Activated CD4-positive, alpha-beta T cell treated with anti-CD3 and anti-CD28 coated beads for 4 hours (primary cell): ENCODE data around the gene MBTPS1.
A peak's percentile ranks its signal among the peaks of the same experiment; 100 is the strongest.

ENCODE experiments used
- DNase-seq, 2 donors: peaks; one replicate each; pipeline ENCODE4 v3.0.0-alpha.2; 2020

Gene MBTPS1

GRCh38 chr16:84032458-84033178 is 84.1 kb downstream of the MBTPS1 start:
- DNase-seq, result no peak

- no peak for DNase-seq
These were observed 85.2 kb downstream of the MBTPS1 start for GRCh38 chr16:84031556-84031955.

- DNase-seq, result no peak
These were observed 87.3 kb downstream of the MBTPS1 start for GRCh38 chr16:84029297-84030047.

- DNase-seq, result no peak
These were observed 89.1 kb downstream of the MBTPS1 start for GRCh38 chr16:84027625-84028024.

- DNase-seq, result no peak
These were observed 90.1 kb downstream of the MBTPS1 start for GRCh38 chr16:84026606-84027005.

- no peak for DNase-seq
These were observed 91.9 kb downstream of the MBTPS1 start for GRCh38 chr16:84024854-84025253.

- no peak for DNase-seq
These were observed 94.1 kb downstream of the MBTPS1 start for GRCh38 chr16:84022644-84023043.

GRCh38 chr16:84021488-84021887 is 95.3 kb downstream of the MBTPS1 start:
- no peak for DNase-seq

GRCh38 chr16:84020353-84020752 is 96.4 kb downstream of the MBTPS1 start:
- DNase-seq, result no peak

- DNase-seq, result no peak
These were observed 98.0 kb downstream of the MBTPS1 start for GRCh38 chr16:84018710-84019109.

GRCh38 chr16:84016477-84016876 is 100.3 kb downstream of the MBTPS1 start:
- DNase-seq, result no peak

- DNase-seq, result no peak
These were observed 101.3 kb downstream of the MBTPS1 start for GRCh38 chr16:84015399-84015798.

GRCh38 chr16:84014570-84015327 is 102.0 kb downstream of the MBTPS1 start:
- no peak for DNase-seq

- peak; percentile 6 to 30 for DNase-seq
These were observed 102.8 kb downstream of the MBTPS1 start for GRCh38 chr16:84013787-84014569.

GRCh38 chr16:84009282-84009681 is 107.5 kb downstream of the MBTPS1 start:
- DNase-seq, result no peak

GRCh38 chr16:84007965-84008364 is 108.8 kb downstream of the MBTPS1 start:
- no peak for DNase-seq

GRCh38 chr16:84007520-84007919 is 109.2 kb downstream of the MBTPS1 start:
- no peak for DNase-seq

GRCh38 chr16:84005391-84005790 is 111.4 kb downstream of the MBTPS1 start:
- no peak for DNase-seq

GRCh38 chr16:84004442-84004841 is 112.3 kb downstream of the MBTPS1 start:
- no peak for DNase-seq
